Measurements from ENCODE around the gene SPATA1. TPM values are rescaled to one million over a fixed set of nuclear protein-coding genes. Genes with fewer than 3 reads are reported as not detected.

The SPATA1 gene
- total RNA-seq (1 to 10 TPM; 1.7 to 3.4 TPM), polyA plus RNA-seq (under 1 TPM in 1 of 2 donors, not detected in 1; 0.72 TPM)

- Histone ChIP-seq H3K27me3 (ENCODE audit: insufficient read depth, low read length) (no peaks in the 10 kb centered on the region), H3K36me3 (ENCODE audit: insufficient read depth, low read length) (no peaks in the 10 kb centered on the region), H3K27ac (ENCODE audit: low read depth, low read length) (peak within 1 kb of the TSS; percentile 81), H3K4me1 (ENCODE audit: insufficient read depth, low read length) (peaks cover 47% of the 10 kb centered on the region), H3K9me3 (ENCODE audit: control insufficient read depth in 1 of 2, low read length in 2 of 2) (no peaks in the 10 kb centered on the region), H3K4me3 (ENCODE audit: low read length in 2 of 2) (peak within 1 kb of the TSS; percentile 68 to 87)
- Mint-ChIP-seq H3K9me3 (peaks cover 0 to 6% (median 0%) of the 10 kb centered on the region in 8 donors), H3K4me3 (peak within 1 kb of the TSS; percentile 92 to 99 (median 98)), H3K36me3 (peaks cover 4 to 25% of the 10 kb centered on the region in 2 donors), H3K4me1 (peaks cover 28 to 55% (median 34%) of the 10 kb centered on the region in 4 donors), H3K27me3 (no peaks in the 10 kb centered on the region), H3K27ac (peak within 1 kb of the TSS; percentile 93 to 99 (median 97))
- ChIA-PET CTCF (ENCODE audit: partially characterized antibody) (interaction anchor here (1.2 to 2.4 kb wide), 9 partner anchors 26 to 365 kb away, joined by 3 to 15 read pairs (median 7); partner anchors contain the start of genes CTBS and PRKACB), POLR2A (ENCODE audit: partially characterized antibody) (interaction anchor here (0.7 to 2.6 kb wide), 22 partner anchors 8 to 771 kb away, joined by 3 to 75 read pairs (median 4); partner anchors contain the start of genes C1orf52, CTBS, PRKACB and RPF1)
- intact Hi-C loops (cut with micrococcal nuclease) = loop anchor here (1.0 to 10.0 kb wide), 9 partner anchors 27 to 1199 kb away; partner anchors contain the start of genes BCL10, CTBS, PRKACB and RPF1
- DNase-seq = peak; percentile 94 to 97 (median 96)
These were observed at the start of gene SPATA1, which contains the start of gene GNG5 for GRCh38 chr1:84506002-84506728. Gene SPATA1, plus strand, starts transcription at chr1:84506386. Its CDS starts 9,974 bp downstream, at chr1:84516360. Gene GNG5, minus strand, starts transcription at chr1:84506581. Its CDS starts 490 bp downstream, at chr1:84506091.

- H3K4me1 Mint-ChIP-seq = no peaks in the 10 kb centered on the region
- H3K36me3 Mint-ChIP-seq = no peaks in the 10 kb centered on the region
- no peak overlapping the region for H3K4me3 ChIP-seq (ENCODE audit: low read length in 2 of 2)
- H3K4me3 Mint-ChIP-seq = no peak overlapping the region
- DNase-seq = no peak
- H3K36me3 ChIP-seq (ENCODE audit: insufficient read depth, low read length) = no peaks in the 10 kb centered on the region
- H3K9me3 ChIP-seq (ENCODE audit: control insufficient read depth in 1 of 2, low read length in 2 of 2) = no peaks in the 10 kb centered on the region
- no peaks in the 10 kb centered on the region for H3K4me1 ChIP-seq (ENCODE audit: insufficient read depth, low read length)
- no peaks in the 10 kb centered on the region for H3K27me3 ChIP-seq (ENCODE audit: insufficient read depth, low read length)
- peaks cover 18 to 23% of the 10 kb centered on the region in 2 donors for H3K27me3 Mint-ChIP-seq
- intact Hi-C loops (cut with micrococcal nuclease) = no loop called here
- ChIA-PET CTCF (ENCODE audit: partially characterized antibody) (no interaction called here), POLR2A (ENCODE audit: partially characterized antibody) (interaction anchor here (0.6 kb wide), 1 partner anchor 401 kb away, joined by 3 read pairs; no protein-coding TSS in a partner anchor)
- H3K9me3 Mint-ChIP-seq = peaks cover 0 to 2% (median 0%) of the 10 kb centered on the region in 8 donors
- H3K27ac Mint-ChIP-seq = no peak overlapping the region
- no peak overlapping the region for H3K27ac ChIP-seq (ENCODE audit: low read depth, low read length)
These were observed 44.1 kb upstream of the SPATA1 start for GRCh38 chr1:84462118-84462517.

- Histone ChIP-seq H3K9me3 (ENCODE audit: control insufficient read depth in 1 of 2, low read length in 2 of 2) (no peaks in the 10 kb centered on the region), H3K4me3 (ENCODE audit: low read length in 2 of 2) (no peak overlapping the region), H3K27me3 (ENCODE audit: insufficient read depth, low read length) (peaks cover 8% of the 10 kb centered on the region), H3K36me3 (ENCODE audit: insufficient read depth, low read length) (no peaks in the 10 kb centered on the region), H3K27ac (ENCODE audit: low read depth, low read length) (no peak overlapping the region), H3K4me1 (ENCODE audit: insufficient read depth, low read length) (no peaks in the 10 kb centered on the region)
- H3K27me3 Mint-ChIP-seq = peaks cover 33 to 40% of the 10 kb centered on the region in 2 donors
- H3K9me3 Mint-ChIP-seq = no peaks in the 10 kb centered on the region
- ChIA-PET POLR2A (ENCODE audit: partially characterized antibody) (no interaction called here), CTCF (ENCODE audit: partially characterized antibody) (no interaction called here)
- intact Hi-C loops (cut with micrococcal nuclease) = no loop called here
- H3K4me3 Mint-ChIP-seq = no peak overlapping the region
- no peak overlapping the region for H3K27ac Mint-ChIP-seq
- no peaks in the 10 kb centered on the region for H3K36me3 Mint-ChIP-seq
- no peak for DNase-seq
- H3K4me1 Mint-ChIP-seq = no peaks in the 10 kb centered on the region
These were observed 38.9 kb upstream of the SPATA1 start for GRCh38 chr1:84467298-84467697.

GRCh38 chr1:84476225-84476624, 30.0 kb upstream of the SPATA1 start:
- no peak overlapping the region for H3K27ac Mint-ChIP-seq
- H3K4me3 Mint-ChIP-seq = no peak overlapping the region
- H3K36me3 ChIP-seq (ENCODE audit: insufficient read depth, low read length) = no peaks in the 10 kb centered on the region
- peaks cover 18% of the 10 kb centered on the region for H3K4me1 ChIP-seq (ENCODE audit: insufficient read depth, low read length)
- peaks cover 13 to 28% (median 21%) of the 10 kb centered on the region in 4 donors for H3K4me1 Mint-ChIP-seq
- CTCF ChIA-PET (ENCODE audit: partially characterized antibody) = interaction anchor here (1.0 kb wide), 1 partner anchor 12 kb away, joined by 3 read pairs; no protein-coding TSS in a partner anchor
- no peak for DNase-seq
- no peak overlapping the region for H3K4me3 ChIP-seq (ENCODE audit: low read length in 2 of 2)
- POLR2A ChIA-PET (ENCODE audit: partially characterized antibody) = no interaction called here
- intact Hi-C loops (cut with micrococcal nuclease) = no loop called here
- H3K36me3 Mint-ChIP-seq = peaks cover 9 to 17% of the 10 kb centered on the region in 2 donors
- peaks cover 28 to 38% of the 10 kb centered on the region in 2 donors for H3K27me3 Mint-ChIP-seq
- peaks cover 0 to 11% (median 6%) of the 10 kb centered on the region in 8 donors for H3K9me3 Mint-ChIP-seq
- H3K27ac ChIP-seq (ENCODE audit: low read depth, low read length) = no peak overlapping the region
- H3K27me3 ChIP-seq (ENCODE audit: insufficient read depth, low read length) = peaks cover 8% of the 10 kb centered on the region
- no peaks in the 10 kb centered on the region for H3K9me3 ChIP-seq (ENCODE audit: control insufficient read depth in 1 of 2, low read length in 2 of 2)

GRCh38 chr1:84478876-84479868, 27.0 kb upstream of the SPATA1 start, which contains the start of gene RPF1:
Gene RPF1, plus strand, starts transcription at chr1:84479266. Its CDS starts 16 bp downstream, at chr1:84479282.
- POLR2A ChIA-PET (ENCODE audit: partially characterized antibody) = interaction anchor here (0.8 to 4.7 kb wide), 14 partner anchors 11 to 336 kb away, joined by 3 to 68 read pairs (median 3); partner anchors contain the start of genes CTBS, GNG5, PRKACB and SPATA1
- H3K4me1 Mint-ChIP-seq = peaks cover 31 to 54% (median 41%) of the 10 kb centered on the region in 4 donors

GRCh38 chr1:84479998-84480397, 26.2 kb upstream of the SPATA1 start:
- Mint-ChIP-seq H3K27ac (peak overlapping the region; percentile 96 to 99 (median 98)), H3K9me3 (peaks cover 0 to 11% (median 6%) of the 10 kb centered on the region in 8 donors), H3K4me3 (peak overlapping the region; percentile 96 to 100 (median 99)), H3K4me1 (peaks cover 33 to 57% (median 42%) of the 10 kb centered on the region in 4 donors), H3K36me3 (peaks cover 29 to 46% of the 10 kb centered on the region in 2 donors), H3K27me3 (peaks cover 7 to 15% of the 10 kb centered on the region in 2 donors)
- peak overlapping the region; percentile 93 for H3K4me3 ChIP-seq (ENCODE audit: low read length in 2 of 2)
- H3K27me3 ChIP-seq (ENCODE audit: insufficient read depth, low read length) = no peaks in the 10 kb centered on the region
- H3K4me1 ChIP-seq (ENCODE audit: insufficient read depth, low read length) = peaks cover 43% of the 10 kb centered on the region
- no peaks in the 10 kb centered on the region for H3K9me3 ChIP-seq (ENCODE audit: control insufficient read depth in 1 of 2, low read length in 2 of 2)
- ChIA-PET CTCF (ENCODE audit: partially characterized antibody) (interaction anchor here (0.8 to 3.4 kb wide), 11 partner anchors 10 to 292 kb away, joined by 3 to 24 read pairs (median 5); partner anchors contain the start of genes GNG5 and SPATA1), POLR2A (ENCODE audit: partially characterized antibody) (interaction anchor here (1.2 to 4.7 kb wide), 7 partner anchors 12 to 335 kb away, joined by 3 to 68 read pairs (median 17); partner anchors contain the start of genes CTBS, GNG5, PRKACB and SPATA1)
- peak overlapping the region; percentile 65 for H3K27ac ChIP-seq (ENCODE audit: low read depth, low read length)
- no peak for DNase-seq
- intact Hi-C loops (cut with micrococcal nuclease) = loop anchor here (1.0 kb wide), 5 partner anchors 26 to 336 kb away; partner anchors contain the start of genes CTBS, GNG5, PRKACB and SPATA1
- H3K36me3 ChIP-seq (ENCODE audit: insufficient read depth, low read length) = peaks cover 11% of the 10 kb centered on the region

More at GRCh38 chr1:84478876-84479868, 27.0 kb upstream of the SPATA1 start, which contains the start of gene RPF1:
- Histone ChIP-seq H3K4me1 (ENCODE audit: insufficient read depth, low read length) (peaks cover 41% of the 10 kb centered on the region), H3K36me3 (ENCODE audit: insufficient read depth, low read length) (peaks cover 8% of the 10 kb centered on the region), H3K4me3 (ENCODE audit: low read length in 2 of 2) (peak within 1 kb of the TSS; percentile 93), H3K9me3 (ENCODE audit: control insufficient read depth in 1 of 2, low read length in 2 of 2) (no peaks in the 10 kb centered on the region), H3K27ac (ENCODE audit: low read depth, low read length) (peak within 1 kb of the TSS; percentile 65), H3K27me3 (ENCODE audit: insufficient read depth, low read length) (no peaks in the 10 kb centered on the region)
- peaks cover 13 to 21% of the 10 kb centered on the region in 2 donors for H3K27me3 Mint-ChIP-seq
- intact Hi-C loops (cut with micrococcal nuclease) = loop anchor here (1.0 kb wide), 5 partner anchors 27 to 335 kb away; partner anchors contain the start of genes CTBS, GNG5, PRKACB and SPATA1
- H3K27ac Mint-ChIP-seq = peak within 1 kb of the TSS; percentile 96 to 99 (median 98)
- peaks cover 0 to 11% (median 6%) of the 10 kb centered on the region in 8 donors for H3K9me3 Mint-ChIP-seq
- H3K36me3 Mint-ChIP-seq = peaks cover 26 to 40% of the 10 kb centered on the region in 2 donors
- CTCF ChIA-PET (ENCODE audit: partially characterized antibody) = interaction anchor here (0.8 to 3.4 kb wide), 18 partner anchors 9 to 338 kb away, joined by 3 to 24 read pairs (median 5); partner anchors contain the start of genes CTBS, GNG5, PRKACB and SPATA1
- peak within 1 kb of the TSS; percentile 96 to 100 (median 99) for H3K4me3 Mint-ChIP-seq
- DNase-seq = peak; percentile 83 to 86 (median 85)
